ENCODE data around the gene ZHX3.

GRCh38 chr20:41134362-41135186 is 183.0 kb downstream of the ZHX3 start:
- no peak for TF ChIP-seq CTCF (conservative IDR thresholded peaks at IDR 0.05; ENCODE audit: low read depth, low read length)
- TF ChIP-seq RFX5 (IDR thresholded peaks at IDR 0.05; ENCODE audit: low read depth, low read length) = no peak
- TF ChIP-seq FOS (IDR thresholded peaks at IDR 0.05; ENCODE audit: low read depth, low read length) = no peak
- TF ChIP-seq POLR2A (IDR thresholded peaks at IDR 0.05; ENCODE audit: low read depth, low read length) = no peak
- no peak for TF ChIP-seq MXI1 (IDR thresholded peaks at IDR 0.05; ENCODE audit: borderline replicate concordance, low read depth, low read length)
- no peak for TF ChIP-seq CEBPB (IDR thresholded peaks at IDR 0.05; ENCODE audit: low read depth, low read length)
- TF ChIP-seq MAZ (IDR thresholded peaks at IDR 0.05; ENCODE audit: borderline replicate concordance, low read depth, low read length) = no peak
- TF ChIP-seq USF2 (IDR thresholded peaks at IDR 0.05; ENCODE audit: low read depth, low read length) = no peak
- TF ChIP-seq RAD21 (IDR thresholded peaks at IDR 0.05; ENCODE audit: low read length) = no peak
- no peak for TF ChIP-seq BHLHE40 (IDR thresholded peaks at IDR 0.05; ENCODE audit: low read depth, low read length)
- TF ChIP-seq NFE2L2 (IDR thresholded peaks at IDR 0.05; ENCODE audit: low read depth, low read length) = no peak
- no peak for TF ChIP-seq MAFK (IDR thresholded peaks at IDR 0.05; ENCODE audit: low read depth, low read length)
- TF ChIP-seq SMC3 (IDR thresholded peaks at IDR 0.05; ENCODE audit: low read depth, low read length) = no peak
- no peak for TF ChIP-seq RCOR1 (IDR thresholded peaks at IDR 0.05; ENCODE audit: insufficient replicate concordance, low read length)
